Endothelial cell of umbilical vein (primary cell): ENCODE results near the gene FAM227B. TPM values are rescaled to one million over a fixed set of nuclear protein-coding genes. Genes with fewer than 3 reads are reported as not detected.

Experiments used
- BruUV-seq: library from RNA; stranded (reverse); fragments of 400-500 nt; replicated peaks from 2 replicates; lab custom pipeline; 2021; lab: Mats Ljungman, UMichigan
- CTCF ChIA-PET: fragments of 300-600, 350-600 bp; sonication (Branson Sonifier 250); formaldehyde crosslinking; loops from one replicate; lab custom pipeline; 2021; ENCODE audit warnings: antibody characterized with exemption, inconsistent platforms; lab: Charles Lee
- POLR2A ChIA-PET: fragments of 300-600, 350-600 bp; sonication (Branson Sonifier 250); formaldehyde crosslinking; loops from one replicate; lab custom pipeline; 2021; ENCODE audit warnings: antibody characterized with exemption, inconsistent platforms; lab: Charles Lee
- DNase-seq: peaks from one replicate; pipeline ENCODE4 v3.0.0-alpha.2; 2011; ENCODE audit warnings: low read depth, low spot score
- FAIRE-seq: peaks from 2 replicates; lab custom pipeline; 2011; peaks lifted over from hg19 to GRCh38; lab: Jason Lieb, UNC
- H2AFZ ChIP-seq: 2 replicates; pipeline ENCODE4 v1.6.0; 2012; ENCODE audit warnings: low read depth, low read length, control low read depth, inconsistent platforms
- H3K27ac ChIP-seq: 2 replicates; pipeline ENCODE4 v1.5.1; 2011; ENCODE audit warnings: low read depth, mild to moderate bottlenecking, control low read depth, low read length, moderate library complexity; ENCODE audit not compliant: insufficient read depth
- H3K27me3 ChIP-seq, 2 experiments: 2 replicates each; pipeline versions ENCODE4 v1.6.0 to v1.6.1; 2011; ENCODE audit warnings: low read length in 2 of 2, mixed read lengths in 1 of 2; ENCODE audit not compliant: control insufficient read depth in 2 of 2, insufficient read depth in 2 of 2
- H3K36me3 ChIP-seq, 2 experiments: 2 replicates in 1 of 2; 3 replicates in 1 of 2; pipeline ENCODE4 v1.5.1; 2011; ENCODE audit warnings: low read length in 2 of 2, mild to moderate bottlenecking in 1 of 2, moderate library complexity in 1 of 2; ENCODE audit not compliant: control insufficient read depth in 2 of 2, insufficient read depth in 2 of 2; ENCODE audit errors: extremely low read depth in 1 of 2
- H3K4me1 ChIP-seq: 3 replicates; pipeline ENCODE4 v1.5.1; 2011; ENCODE audit warnings: mild to moderate bottlenecking, low read length; ENCODE audit not compliant: control insufficient read depth, insufficient read depth; ENCODE audit errors: extremely low read depth
- H3K4me2 ChIP-seq: 2 replicates; pipeline ENCODE4 v1.6.1; 2011; ENCODE audit warnings: low read length, control low read depth, mixed read lengths; ENCODE audit not compliant: insufficient read depth
- H3K4me3 ChIP-seq, 3 experiments: fragments of 200-600 bp in 1 of 3; sonication (generic), shearing (Covaris generic) in 1 of 3; replicated peaks in 1 of 3; 2 replicates each; pipeline ENCODE4 v1.5.1; 2011 to 2016; ENCODE audit warnings: control low read depth in 3 of 3, low read length in 3 of 3, mild to moderate bottlenecking in 2 of 3, inconsistent platforms in 1 of 3, low read depth in 1 of 3, moderate library complexity in 1 of 3; ENCODE audit not compliant: insufficient read depth in 1 of 3
- H3K79me2 ChIP-seq: 2 replicates; pipeline ENCODE4 v1.6.0; 2012; ENCODE audit warnings: low read length, inconsistent platforms; ENCODE audit not compliant: control insufficient read depth, insufficient read depth
- H3K9ac ChIP-seq: replicated peaks from 2 replicates; pipeline ENCODE3; 2011; ENCODE audit warnings: low read length, control low read depth; ENCODE audit not compliant: insufficient read depth; ENCODE audit errors: extremely low read depth
- H3K9me1 ChIP-seq: replicated peaks from 3 replicates; pipeline ENCODE4 v1.6.0; 2011; ENCODE audit warnings: mild to moderate bottlenecking, low read length; ENCODE audit not compliant: control insufficient read depth, insufficient read depth; ENCODE audit errors: extremely low read depth
- H3K9me3 ChIP-seq: replicated peaks from 2 replicates; pipeline ENCODE4 v1.5.1; 2012; ENCODE audit warnings: low read length, inconsistent platforms; ENCODE audit not compliant: control insufficient read depth, insufficient read depth
- H4K20me1 ChIP-seq: replicated peaks from 2 replicates; pipeline ENCODE3; 2011; ENCODE audit warnings: mild to moderate bottlenecking, low read length; ENCODE audit not compliant: control insufficient read depth, insufficient read depth; ENCODE audit errors: extremely low read depth
- EZH2 ChIP-seq: IDR thresholded peaks from 2 replicates; pipeline ENCODE4 v1.6.1; 2012; ENCODE audit warnings: borderline replicate concordance, low read depth, mild to moderate bottlenecking, moderate library complexity, low read length, inconsistent platforms; ENCODE audit not compliant: severe bottlenecking
- FOS ChIP-seq: IDR thresholded peaks from 2 replicates; pipeline ENCODE4 v1.6.1; 2011; ENCODE audit warnings: mild to moderate bottlenecking, low read length, moderate library complexity, borderline replicate concordance; ENCODE audit not compliant: insufficient read depth
- GATA2 ChIP-seq: IDR thresholded peaks from 2 replicates; pipeline ENCODE4 v1.7.0; 2011; ENCODE audit warnings: low read depth, mild to moderate bottlenecking, moderate library complexity, mixed read lengths, low read length; ENCODE audit not compliant: insufficient read length, insufficient read depth
- JUN ChIP-seq: IDR thresholded peaks from 2 replicates; pipeline ENCODE4 v1.6.1; 2011; ENCODE audit warnings: borderline replicate concordance, low read depth; ENCODE audit not compliant: insufficient read length, insufficient read depth
- MYC ChIP-seq: IDR thresholded peaks from one replicate; pipeline ENCODE4 v1.6.1; 2011; ENCODE audit warnings: mild to moderate bottlenecking, low read depth, low read length
- POLR2A ChIP-seq: IDR thresholded peaks from 2 replicates; pipeline ENCODE4 v1.6.1; 2012; ENCODE audit warnings: low read depth, mild to moderate bottlenecking, control low read depth, low read length
- POLR2AphosphoS5 ChIP-seq: IDR thresholded peaks from 2 replicates; pipeline ENCODE4 v1.6.1; 2012; ENCODE audit warnings: low read depth, mild to moderate bottlenecking, control low read depth, low read length, moderate library complexity; ENCODE audit not compliant: insufficient read depth
- dilution Hi-C: fragments of 300-500 bp; cut with MboI; formaldehyde crosslinking; loops from one replicate; pipeline ENCODE4 v1.15.0; 2019; ENCODE audit warnings: low sequenced_read_pairs; ENCODE audit not compliant: extremely low pct_ligation_motif_present
- intact Hi-C: fragments of 100-400 bp; cut with micrococcal nuclease; formaldehyde crosslinking; loops from one replicate; pipeline ENCODE4 v1.10.0; 2022
- polyA plus RNA-seq, 4 experiments: library from polyadenylated mRNA; depleted of rRNA in 3 of 4; stranded (reverse) in 3 of 4; unstranded in 1 of 4; fragments of >200 nt; gene quantifications; 2 replicates each; pipeline versions ENCODE4 v1.2.1 to v1.2.3, GENCODE V29; 2011 to 2012; ENCODE audit warnings: missing spikeins in 1 of 4
- total RNA-seq: library from RNA; stranded (reverse); gene quantifications from 2 replicates; pipeline ENCODE4 v1.2.3, GENCODE V29; 2021
- TF ChIP-seq, protein P1 (sequence below), 2 donors: IDR thresholded peaks; 1 replicate in 1 of 2; 2 replicates in 1 of 2; pipeline ENCODE4 v1.5.1; 2011; ENCODE audit warnings: low read length in 2 of 2, mild to moderate bottlenecking in 2 of 2, moderate library complexity in 2 of 2, control low read depth in 1 of 2, inconsistent platforms in 1 of 2, low read depth in 1 of 2; ENCODE audit not compliant: insufficient read depth in 1 of 2; ENCODE audit errors: extremely low read depth in 1 of 2
- TF ChIP-seq, protein P2 (sequence below): IDR thresholded peaks from 2 replicates; pipeline ENCODE4 v1.6.1; 2011; ENCODE audit not compliant: insufficient read depth, insufficient read length

FAM227B gene
- total and polyA plus RNA-seq, 2 donors (not counting 3 experiments of a cell fraction or from before 2014, with no cell fraction given): 1.5 to 1.8 TPM

DNA sequence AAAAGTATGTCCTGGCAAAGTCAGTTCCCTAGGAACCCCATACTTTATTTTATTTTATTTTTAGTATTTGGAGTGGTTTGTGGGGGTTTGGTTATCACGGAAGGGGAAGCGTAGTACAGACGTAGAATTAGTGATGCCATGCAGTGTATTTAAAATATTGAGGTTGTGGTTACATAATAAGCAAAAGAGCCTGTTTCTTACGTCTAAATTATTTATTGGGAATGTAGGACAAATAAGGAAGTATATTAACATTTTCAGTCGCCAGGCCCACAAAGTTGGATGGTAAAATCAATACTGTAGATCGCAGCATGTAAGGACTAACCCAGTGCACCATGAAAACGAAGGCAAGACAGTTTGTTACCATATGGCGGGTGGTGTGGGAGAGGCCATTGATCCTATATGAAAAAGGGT, 788 bp upstream of the FAM227B start:
- Histone ChIP-seq H3K4me2 (peak overlapping the region; percentile 99), H3K79me2 (peaks cover 31% of the 10 kb centered on the region), H3K27ac (peak overlapping the region; percentile 63), H3K4me3 (peak overlapping the region; percentile 73 to 91 (median 83)), H3K36me3 (peaks cover 2 to 8% of the 10 kb centered on the region in 2 experiments), H4K20me1 (no peaks in the 10 kb centered on the region), H3K4me1 (peaks cover 15% of the 10 kb centered on the region), H3K9me1 (no peaks in the 10 kb centered on the region), H3K9me3 (peaks cover 2% of the 10 kb centered on the region), H3K9ac (peak overlapping the region; percentile 85), H3K27me3 (no peaks in the 10 kb centered on the region), H2AFZ (peak overlapping the region; percentile 78)
- TF ChIP-seq MYC (no peak), GATA2 (no peak)
- dilution Hi-C loops (no loop called here), intact Hi-C loops (loop anchor here (5.0 to 10.0 kb wide), 5 partner anchors 387 to 1473 kb away; partner anchors contain the start of genes GALK2, SHC4 and TNFAIP8L3)
- CTCF ChIA-PET: no interaction called here
- peak; percentile 46 for FAIRE-seq
- peak; percentile 48 for DNase-seq
- no TSS peak for BruUV-seq
- POLR2A ChIA-PET: no interaction called here

DNA sequence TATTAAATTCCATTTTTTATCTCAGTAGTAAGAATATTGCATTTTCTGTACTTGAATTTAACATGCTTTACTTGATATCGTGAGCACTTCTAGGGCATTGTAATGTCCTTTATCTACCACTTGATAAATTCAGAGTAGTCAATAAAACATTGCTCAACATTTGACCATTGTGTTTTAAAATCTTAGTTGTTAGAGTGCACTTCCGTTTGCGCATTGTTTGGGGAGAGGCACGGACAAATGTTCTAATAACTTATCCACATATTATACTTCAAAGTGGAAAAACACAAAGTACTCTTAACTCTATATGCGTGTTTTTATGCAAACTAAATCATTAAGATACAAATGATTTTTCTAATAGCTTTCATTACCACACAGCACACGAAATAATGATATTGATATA, 419 bp downstream of the FAM227B start:
- Histone ChIP-seq H4K20me1 (no peaks in the 10 kb centered on the region), H3K27ac (peak overlapping the region; percentile 64), H2AFZ (peak overlapping the region; percentile 68), H3K36me3 (peaks cover 0 to under 1% of the 10 kb centered on the region in 2 experiments), H3K27me3 (no peaks in the 10 kb centered on the region), H3K4me2 (peak overlapping the region; percentile 94), H3K4me3 (peak overlapping the region; percentile 79 to 95 (median 91)), H3K79me2 (peaks cover 28% of the 10 kb centered on the region), H3K9ac (peak overlapping the region; percentile 87), H3K9me1 (no peaks in the 10 kb centered on the region), H3K4me1 (peaks cover 11% of the 10 kb centered on the region), H3K9me3 (no peaks in the 10 kb centered on the region)
- dilution Hi-C loops (no loop called here), intact Hi-C loops (loop anchor here (1.0 to 10.0 kb wide), 7 partner anchors 385 to 1475 kb away; partner anchors contain the start of genes COPS2, GALK2, SHC4 and TNFAIP8L3)
- ChIA-PET CTCF (interaction anchor here (1.3 kb wide), 1 partner anchor 148 kb away, joined by 3 read pairs; no protein-coding TSS in a partner anchor), POLR2A (no interaction called here)
- FAIRE-seq (no peak), DNase-seq (peak; percentile 56)
- no peak for TF ChIP-seq GATA2
- TF ChIP-seq JUN: no peak
- TF ChIP-seq POLR2AphosphoS5: no peak
- no peak for TF ChIP-seq FOS
- TF ChIP-seq, protein P1, sequence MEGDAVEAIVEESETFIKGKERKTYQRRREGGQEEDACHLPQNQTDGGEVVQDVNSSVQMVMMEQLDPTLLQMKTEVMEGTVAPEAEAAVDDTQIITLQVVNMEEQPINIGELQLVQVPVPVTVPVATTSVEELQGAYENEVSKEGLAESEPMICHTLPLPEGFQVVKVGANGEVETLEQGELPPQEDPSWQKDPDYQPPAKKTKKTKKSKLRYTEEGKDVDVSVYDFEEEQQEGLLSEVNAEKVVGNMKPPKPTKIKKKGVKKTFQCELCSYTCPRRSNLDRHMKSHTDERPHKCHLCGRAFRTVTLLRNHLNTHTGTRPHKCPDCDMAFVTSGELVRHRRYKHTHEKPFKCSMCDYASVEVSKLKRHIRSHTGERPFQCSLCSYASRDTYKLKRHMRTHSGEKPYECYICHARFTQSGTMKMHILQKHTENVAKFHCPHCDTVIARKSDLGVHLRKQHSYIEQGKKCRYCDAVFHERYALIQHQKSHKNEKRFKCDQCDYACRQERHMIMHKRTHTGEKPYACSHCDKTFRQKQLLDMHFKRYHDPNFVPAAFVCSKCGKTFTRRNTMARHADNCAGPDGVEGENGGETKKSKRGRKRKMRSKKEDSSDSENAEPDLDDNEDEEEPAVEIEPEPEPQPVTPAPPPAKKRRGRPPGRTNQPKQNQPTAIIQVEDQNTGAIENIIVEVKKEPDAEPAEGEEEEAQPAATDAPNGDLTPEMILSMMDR (IDR thresholded peaks at IDR 0.05; ENCODE audit: extremely low read depth in 1 of 2, insufficient read depth in 1 of 2, low read depth in 1 of 2, low read length in 2 of 2): no peak
- TF ChIP-seq, protein P2, sequence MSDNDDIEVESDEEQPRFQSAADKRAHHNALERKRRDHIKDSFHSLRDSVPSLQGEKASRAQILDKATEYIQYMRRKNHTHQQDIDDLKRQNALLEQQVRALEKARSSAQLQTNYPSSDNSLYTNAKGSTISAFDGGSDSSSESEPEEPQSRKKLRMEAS: no peak
- TF ChIP-seq EZH2: no peak
- no peak for TF ChIP-seq POLR2A
- TF ChIP-seq MYC: no peak
- BruUV-seq: TSS peak; percentile 83
